DMS153 treated with DMSO at 0.1 percent for 48 hours (cell line): ENCODE results near the gene KAT2B.
"Not testable (repeated sequence)": the region's sequence is repeated elsewhere in the genome, so short reads cannot be mapped to it uniquely, and the experiment has no call there.

Experiments
- DNase-seq: peaks from one replicate; lab custom pipeline; 2025; ENCODE audit not compliant: unreplicated experiment; lab: John Stamatoyannopoulos, UW

KAT2B gene

DNA sequence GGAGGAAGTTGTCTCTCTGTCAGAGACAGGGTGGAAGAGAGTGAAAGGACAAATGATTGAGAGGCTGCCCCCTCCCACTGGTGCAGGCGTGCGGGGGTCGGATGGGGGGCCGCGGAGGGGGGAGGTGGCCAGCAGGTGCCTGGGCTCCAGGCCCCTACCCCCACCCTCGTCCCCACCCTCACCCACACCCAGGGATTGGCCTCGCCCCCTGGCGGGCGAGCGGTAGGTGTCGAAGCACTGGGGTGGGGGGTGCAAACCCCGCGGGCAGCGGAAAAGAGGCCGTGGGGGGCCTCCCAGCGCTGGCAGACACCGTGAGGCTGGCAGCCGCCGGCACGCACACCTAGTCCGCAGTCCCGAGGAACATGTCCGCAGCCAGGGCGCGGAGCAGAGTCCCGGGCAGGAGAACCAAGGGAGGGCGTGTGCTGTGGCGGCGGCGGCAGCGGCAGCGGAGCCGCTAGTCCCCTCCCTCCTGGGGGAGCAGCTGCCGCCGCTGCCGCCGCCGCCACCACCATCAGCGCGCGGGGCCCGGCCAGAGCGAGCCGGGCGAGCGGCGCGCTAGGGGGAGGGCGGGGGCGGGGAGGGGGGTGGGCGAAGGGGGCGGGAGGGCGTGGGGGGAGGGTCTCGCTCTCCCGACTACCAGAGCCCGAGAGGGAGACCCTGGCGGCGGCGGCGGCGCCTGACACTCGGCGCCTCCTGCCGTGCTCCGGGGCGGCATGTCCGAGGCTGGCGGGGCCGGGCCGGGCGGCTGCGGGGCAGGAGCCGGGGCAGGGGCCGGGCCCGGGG is at the start of gene KAT2B:
KAT2B (plus strand) TSS at position 682 of the 783 bp plus-strand sequence; CDS start at position 714, 32 bp downstream.
- DNase-seq, result peak; percentile 12

DNA sequence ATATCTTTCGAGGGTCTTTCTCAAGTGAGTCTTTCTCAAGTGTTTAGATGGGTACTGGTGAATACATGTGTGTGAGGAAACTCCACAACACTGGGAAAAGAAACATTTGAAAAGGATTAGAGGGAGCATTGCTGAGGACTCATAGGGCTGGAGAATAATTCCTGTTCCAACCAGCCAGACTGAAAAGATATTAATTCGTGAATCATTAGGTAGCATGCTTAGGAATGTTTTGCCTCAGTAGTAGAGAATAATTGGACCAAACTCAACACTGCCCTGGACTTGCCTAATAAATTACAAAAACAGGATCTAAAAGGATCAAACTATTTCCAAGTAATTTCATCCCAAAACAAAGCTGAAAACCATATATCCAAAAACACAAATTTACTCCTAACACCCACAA is 45.5 kb upstream of the KAT2B start:
- no peak for DNase-seq

DNA sequence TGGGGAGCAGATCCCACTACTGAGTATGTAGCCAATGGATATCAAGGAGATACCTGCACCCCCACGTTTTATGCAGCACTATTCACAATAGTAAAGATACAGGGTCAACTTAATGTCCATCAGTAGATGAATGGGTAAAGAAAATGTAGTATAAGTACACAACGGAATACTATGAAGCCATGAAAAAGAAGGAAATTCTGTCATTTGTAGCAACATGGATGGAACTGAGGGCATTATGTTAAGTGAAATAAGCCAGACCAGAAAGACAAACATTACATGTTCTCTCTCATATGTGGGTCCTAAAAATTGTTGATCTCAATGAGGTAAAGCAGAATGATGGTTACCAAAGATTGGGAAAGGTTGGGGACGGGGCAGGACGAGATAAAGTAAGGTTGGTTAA is 42.7 kb upstream of the KAT2B start:
- DNase-seq, result no peak

DNA sequence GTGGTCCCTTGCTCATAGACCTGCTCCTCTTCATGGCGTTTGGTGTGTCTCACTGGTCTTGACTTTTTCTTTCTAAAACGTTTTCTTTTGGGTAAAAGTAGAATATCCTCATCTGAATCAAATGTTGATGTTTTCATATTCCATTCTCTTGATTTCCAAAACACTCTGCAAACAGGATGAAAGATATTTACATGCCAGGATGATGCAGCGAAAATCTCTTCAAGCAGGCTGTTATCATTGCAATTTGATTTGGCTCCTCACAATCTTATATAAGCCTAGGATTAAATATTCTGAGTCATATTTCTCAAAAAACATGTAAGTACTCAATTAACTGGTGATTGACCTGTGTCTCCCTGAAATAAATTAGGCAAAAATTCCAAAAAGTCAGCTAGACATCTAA is 38.3 kb upstream of the KAT2B start:
- no peak for DNase-seq

DNA sequence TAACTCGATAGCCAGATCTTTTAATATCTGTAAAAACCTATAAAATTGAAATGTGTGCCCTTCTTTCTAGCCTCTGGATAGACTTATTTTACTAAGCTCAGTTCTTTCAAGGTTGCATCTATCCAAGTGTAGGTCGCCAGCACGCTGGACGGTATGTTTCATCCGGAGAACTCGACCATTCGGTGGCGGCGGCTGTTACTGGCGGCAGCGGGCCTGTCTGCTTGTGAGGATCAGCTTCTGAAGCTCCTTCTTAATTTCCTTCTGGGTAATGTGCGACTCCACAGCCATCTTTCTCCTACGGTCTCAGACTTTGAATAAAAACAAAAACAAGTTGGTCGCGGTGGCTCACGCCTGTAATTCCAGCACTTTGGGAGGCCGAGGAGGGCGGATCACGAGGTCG is 32.3 kb upstream of the KAT2B start:
- no peak for DNase-seq

DNA sequence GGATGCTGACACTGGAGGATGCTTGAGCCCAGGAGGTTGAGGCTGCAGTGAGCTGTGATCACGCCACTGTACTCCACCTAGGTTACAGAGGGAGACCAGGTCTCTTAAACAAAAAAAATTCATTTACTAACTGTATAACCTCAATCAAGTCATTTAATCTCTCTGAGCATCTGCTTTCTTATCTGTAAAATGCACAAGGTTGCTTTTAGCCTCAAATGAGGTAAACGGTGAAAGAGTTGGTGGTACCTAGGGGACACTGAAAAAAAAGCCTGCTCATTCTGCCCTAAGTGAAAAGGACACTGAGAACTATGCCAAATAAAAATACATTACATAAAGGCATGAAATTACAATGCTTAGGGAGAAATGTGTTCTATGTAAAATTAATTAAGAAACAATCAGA is 31.6 kb upstream of the KAT2B start:
- DNase-seq, result no peak

DNA sequence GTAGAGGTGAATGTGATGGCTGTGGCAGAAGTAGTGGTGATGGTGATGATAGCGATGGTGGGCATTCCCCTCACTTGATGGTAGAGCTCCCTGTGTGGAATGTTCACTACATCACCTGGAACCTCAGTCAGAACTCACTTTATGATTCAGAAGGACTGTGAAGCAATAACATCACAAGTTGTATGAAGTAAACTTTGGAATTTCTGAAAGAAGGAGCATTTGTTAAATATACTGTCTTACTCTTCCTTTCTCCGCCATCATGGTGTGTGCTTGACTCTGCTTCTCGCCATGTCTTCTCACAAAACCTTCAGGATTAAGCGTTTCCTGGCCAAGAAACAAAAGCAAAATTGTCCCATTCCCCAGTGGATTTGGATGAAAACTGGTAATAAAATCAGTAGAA is 28.1 kb upstream of the KAT2B start, which contains the start of gene PP2D1:
PP2D1 (minus strand) TSS at position 101 of the 400 bp plus-strand sequence. CDS start 192 bp downstream, outside the sequence.
- DNase-seq, result no peak

DNA sequence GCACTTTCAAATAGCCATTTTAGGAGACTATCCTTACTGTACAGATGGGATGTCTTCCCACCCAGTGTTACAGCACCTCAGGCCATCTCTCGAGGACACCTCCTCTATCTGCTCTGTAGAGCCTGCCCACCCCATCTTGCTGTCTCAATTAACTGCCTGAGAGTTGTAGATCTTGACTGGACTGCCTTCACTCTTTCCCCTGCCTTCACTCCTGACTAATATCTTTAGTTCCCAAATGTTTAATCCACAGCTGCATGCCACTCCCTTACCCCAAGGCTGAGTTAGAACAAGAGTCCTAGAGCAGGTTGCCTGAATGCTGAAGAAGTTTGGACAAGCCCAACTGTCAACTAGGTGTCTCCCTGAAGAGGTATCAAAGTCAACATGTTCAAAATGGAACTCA is 26.9 kb upstream of the KAT2B start:
- DNase-seq, result no peak

DNA sequence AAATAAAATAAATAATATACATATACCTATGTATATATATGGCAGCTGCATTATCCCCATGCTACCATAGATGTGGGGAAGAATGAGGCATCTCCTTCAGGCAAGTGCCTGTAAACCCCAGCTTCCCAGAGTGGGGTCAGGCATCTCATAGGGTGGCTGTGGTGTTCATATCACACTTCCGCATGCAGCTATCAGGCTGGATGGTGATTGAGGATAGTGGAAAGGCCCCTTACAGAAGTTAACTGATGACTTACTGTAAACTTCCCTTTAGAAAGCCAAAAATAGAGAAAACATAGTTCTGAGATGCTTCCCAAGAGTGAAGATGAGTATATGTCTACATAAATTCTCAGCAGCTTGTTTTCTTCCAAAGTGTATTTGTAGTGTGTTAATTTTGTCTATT is 24.7 kb upstream of the KAT2B start:
- DNase-seq, result no peak

DNA sequence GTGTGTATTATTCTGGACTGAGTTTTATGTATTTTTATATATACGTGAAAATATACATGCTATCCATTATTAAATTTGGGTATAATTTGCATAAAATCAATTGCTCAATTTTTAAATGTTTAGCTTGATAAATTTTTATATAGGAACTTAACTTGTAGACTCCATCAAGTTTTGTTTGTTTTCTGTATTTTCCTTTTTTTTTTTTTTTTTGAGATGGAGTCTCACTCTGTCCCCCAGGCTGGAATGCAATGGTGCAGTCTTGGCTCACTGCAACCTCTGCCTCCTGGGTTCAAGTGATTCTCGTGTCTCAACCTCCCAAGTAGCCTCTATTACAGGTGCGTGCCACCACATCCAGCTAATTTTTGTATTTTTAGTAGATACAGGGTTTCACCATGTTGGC is 24.2 kb upstream of the KAT2B start:
- DNase-seq, result not testable (repeated sequence)

DNA sequence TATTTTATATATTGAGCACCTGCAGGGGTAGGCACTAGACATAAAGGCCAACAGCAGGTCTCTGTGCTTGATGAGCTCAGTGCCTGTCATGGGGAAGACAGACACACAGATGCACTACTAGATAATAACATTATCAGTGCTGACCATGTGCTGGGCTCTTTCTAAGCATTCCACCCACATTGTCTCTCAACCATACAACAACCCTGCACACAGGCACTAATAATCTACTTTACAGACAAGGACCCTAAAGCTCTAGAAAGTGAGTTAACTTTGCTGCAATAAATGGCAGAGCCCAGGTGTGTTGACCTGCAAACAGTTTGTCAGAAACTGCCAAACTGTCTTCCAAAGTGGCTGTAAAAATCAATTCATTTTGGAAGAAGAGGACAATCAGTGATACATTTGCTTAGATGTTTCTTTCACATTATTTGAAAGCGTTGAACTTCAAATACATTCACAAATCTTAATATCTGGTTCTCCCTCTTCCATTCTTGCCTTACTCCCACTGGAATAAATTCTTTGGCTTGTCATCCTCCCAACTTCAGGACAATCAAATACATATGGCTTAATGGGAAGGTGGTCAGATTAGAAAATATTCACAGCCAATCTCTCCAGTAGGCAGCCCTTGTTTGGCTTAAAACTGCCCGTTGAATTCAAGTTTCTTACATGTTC is 17.2 kb upstream of the KAT2B start:
- DNase-seq, result no peak

DNA sequence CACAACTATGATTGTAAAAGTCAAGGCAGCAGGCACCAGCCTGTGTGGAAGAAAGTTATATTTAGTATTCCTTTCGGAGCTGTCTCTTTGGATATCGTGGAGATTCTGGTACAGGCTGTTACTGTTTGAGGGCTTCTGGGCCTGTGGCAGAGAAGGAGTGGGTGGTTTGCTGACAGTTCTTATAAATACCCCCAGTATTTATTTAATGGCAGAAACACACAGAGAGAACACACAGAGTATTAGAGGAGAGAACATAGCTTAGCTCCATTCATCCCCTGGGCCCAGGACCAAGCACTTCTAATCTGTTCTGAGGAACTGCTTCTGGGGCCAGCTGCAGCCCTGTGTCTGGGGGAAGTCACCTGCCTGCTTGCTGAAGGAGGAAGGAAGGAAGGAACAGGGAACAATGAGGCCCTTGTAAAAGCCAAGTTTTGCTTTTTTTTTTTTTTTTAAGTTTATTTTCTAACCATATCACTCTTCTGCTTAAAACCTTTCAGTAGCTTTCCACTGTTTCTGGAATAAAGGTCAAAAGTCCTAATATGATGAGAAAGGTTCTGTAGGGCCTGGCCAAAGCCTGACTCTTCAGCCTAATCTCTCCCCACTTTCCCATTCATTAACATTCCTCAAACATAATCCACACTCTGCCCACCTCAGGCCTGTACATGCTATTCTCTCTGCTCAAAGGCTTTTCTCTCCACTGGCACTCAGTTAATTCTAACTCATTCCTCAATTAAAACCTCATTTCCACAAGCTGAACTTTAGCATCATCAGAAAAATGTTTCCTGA is 16.4 kb upstream of the KAT2B start:
- DNase-seq, result no peak

DNA sequence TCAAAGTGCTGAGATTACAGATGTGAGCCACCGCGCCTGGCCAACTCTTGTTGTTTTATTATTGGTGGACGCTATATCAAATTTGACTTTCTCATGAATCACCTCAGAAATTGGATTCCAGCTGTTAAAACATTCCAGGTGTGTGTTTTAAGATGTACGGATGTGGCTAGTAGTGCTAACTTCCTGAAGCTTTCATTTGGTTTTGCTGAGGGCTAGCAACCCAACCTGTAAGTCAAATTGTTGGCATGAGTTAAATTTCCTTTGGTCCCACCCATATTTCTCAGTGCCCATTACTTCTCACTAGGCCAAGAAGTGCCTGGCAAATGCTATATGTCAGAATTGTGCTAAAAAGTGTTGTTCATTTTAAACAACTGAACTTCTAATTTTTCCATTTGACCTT is 13.1 kb upstream of the KAT2B start:
- no peak for DNase-seq

DNA sequence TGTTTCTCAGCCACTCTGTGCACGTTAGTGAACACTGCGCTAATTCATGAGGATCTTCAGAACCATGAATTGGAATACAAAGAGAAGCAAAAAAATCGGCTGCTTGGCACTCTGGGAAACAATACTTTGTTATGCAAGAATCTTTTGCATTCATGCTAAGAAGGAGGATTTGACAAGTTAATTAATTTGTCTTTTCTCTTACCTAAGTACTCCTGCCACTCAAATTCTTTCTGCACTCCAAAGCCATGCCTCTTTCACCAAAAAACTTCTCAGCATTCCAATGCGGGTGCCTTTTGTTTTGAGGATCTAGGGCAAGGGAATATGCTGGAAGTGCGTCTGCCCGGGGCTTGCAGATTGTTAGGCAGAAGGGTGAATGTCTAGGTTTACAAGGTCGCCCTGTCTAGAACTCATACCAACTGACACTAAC is 11.3 kb upstream of the KAT2B start:
- DNase-seq, result no peak

DNA sequence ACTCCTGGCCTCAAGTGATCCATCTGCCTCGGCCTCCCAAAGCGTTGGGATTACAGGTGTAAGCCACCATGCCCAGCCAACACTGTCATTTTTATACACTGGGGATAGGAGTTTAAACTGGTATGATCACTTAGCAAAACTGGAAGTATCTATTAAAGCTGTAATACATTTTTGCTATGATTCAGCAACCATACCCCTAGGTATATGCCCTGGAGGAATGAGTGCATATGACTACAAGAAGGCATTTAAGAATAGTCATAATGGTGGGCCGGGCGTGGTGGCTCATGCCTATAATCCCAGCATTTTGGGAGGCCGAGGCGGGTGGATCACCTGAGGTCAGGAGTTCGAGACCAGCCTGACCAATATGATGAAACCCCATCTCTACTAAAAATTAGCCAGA is 8.3 kb upstream of the KAT2B start:
- not testable (repeated sequence) for DNase-seq

DNA sequence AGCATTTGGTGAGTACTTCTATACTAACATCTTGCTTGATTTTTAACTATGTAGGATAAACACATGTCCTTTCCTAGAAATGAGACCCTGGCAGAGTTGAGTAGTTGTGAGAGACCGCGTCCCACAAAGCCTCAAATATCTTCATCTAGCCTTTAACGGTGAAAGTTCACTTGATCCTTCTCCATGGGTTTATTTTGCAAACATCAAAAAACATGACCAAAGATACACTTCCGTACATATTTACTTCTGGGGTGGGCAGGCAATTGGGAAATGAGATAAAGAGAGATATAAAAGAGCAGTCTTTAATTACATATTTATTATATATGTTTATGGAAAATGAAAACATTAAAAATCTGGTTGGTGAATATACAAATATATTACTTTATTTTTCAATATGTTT is 5.2 kb upstream of the KAT2B start:
- no peak for DNase-seq

DNA sequence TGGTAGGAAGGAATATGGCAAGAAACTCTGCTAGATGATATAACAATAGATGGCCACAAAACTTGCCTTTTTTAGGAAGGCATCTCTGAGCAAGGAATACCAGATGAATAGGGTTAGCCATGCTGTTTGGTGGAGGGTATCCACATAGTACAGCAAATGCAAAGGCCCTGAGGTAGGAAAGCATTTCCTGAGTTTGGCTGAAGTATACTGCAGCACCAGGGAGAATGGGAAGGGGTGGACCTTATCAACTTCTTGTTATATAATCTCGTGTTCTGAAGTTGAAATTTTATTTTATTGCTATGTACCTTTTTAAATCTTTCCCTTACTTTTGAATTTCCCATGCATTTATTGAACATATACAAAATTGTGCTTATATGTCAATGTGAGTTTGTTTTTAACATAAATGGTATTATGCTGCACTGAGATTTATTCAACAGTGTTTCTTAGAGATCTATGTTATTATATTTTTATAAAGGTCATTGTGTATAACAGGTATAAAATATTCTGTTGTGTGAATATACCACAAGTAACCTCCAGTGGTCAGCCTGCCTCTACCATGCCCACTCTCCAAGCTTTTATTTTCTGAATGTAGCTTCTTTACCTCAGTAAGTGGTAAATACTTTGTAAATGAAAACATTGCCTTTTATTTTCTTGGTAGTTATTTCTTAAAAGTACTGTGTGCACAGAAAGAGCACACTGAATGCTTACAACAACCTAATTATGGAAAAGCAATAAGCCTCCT is 2.8 kb upstream of the KAT2B start:
- DNase-seq, result no peak

DNA sequence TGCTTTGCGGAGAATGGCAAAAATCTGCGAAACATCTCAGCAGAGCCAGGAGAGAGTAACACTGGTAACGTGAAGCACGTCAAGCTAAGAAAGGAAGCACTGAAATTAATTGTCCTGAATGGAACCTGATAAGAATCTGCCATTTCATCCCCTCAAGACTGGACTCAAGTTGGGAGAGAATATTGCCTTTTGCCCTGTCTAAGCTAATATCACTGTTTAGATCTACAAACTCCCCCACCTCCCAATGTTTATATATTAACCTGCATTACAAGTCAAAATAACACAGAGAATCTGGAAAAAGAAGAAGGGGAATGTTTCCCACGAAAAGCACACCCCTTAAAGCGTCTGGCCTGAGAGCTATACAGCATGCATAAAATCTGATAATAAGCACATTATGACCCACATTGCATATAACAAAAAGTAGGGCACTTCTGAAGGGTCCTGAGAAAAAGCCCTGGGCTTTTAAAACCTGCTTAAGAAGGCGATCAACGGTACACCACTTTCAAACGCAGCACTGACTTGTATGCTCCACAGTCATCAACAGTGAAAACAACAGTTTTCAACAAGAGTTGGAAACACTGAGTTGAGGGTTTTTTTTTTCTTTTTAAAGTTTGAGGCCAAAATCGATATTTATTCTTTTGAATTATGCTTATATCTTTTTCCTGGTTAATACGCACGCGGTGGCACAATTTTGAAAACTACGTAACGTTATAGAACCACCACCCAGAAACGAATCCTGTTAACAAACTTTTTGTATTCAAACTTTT is 1.4 kb upstream of the KAT2B start:
- DNase-seq, result no peak

DNA sequence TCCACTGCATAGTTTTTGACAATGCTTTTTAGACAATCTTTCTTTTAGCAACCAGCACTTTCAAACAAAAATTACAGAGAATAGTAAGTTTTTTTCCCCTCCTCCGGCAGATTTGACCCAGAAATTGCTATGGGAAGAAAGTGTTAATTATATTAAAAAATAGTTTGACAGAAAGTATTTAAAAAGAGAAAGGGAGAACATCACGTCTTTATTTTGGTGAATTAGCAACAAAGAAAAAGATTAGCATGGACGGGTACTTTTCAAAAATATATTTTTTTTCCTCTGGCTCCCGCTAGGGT is 831 bp upstream of the KAT2B start:
- DNase-seq, result no peak

DNA sequence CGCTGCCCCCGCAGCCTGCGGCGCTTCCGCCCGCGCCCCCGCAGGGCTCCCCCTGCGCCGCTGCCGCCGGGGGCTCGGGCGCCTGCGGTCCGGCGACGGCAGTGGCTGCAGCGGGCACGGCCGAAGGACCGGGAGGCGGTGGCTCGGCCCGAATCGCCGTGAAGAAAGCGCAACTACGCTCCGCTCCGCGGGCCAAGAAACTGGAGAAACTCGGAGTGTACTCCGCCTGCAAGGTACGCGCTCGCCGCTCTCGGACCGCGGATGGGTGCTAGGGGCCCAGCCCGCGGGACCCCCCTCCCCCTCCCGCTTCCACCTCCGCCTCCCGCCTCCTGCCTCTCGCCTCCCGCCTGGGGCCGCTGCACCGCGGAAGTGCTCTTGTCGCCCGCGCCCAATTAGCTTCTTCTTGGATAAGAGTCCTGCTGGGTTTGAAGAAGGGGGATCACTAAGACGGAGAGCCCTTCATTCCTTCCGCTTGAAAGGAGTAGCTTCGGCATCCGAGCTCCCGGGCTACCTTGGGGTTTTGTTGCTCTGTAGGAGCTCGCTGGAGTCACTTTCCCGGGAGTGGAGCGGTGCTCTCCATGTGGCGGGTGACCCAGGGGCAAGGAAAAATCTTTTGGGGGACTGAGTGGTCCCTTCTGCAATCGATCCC is 426 bp downstream of the KAT2B start:
- no peak for DNase-seq
